Karpas-422 (cell line): ENCODE measurements around the gene ELFN2. TPM values are rescaled to one million over a fixed set of nuclear protein-coding genes. Genes with fewer than 3 reads are reported as not detected.

Source experiments
- total RNA-seq: library from RNA; depleted of rRNA; stranded (reverse); fragments of >200 nt; shearing (Covaris generic); gene quantifications from 2 replicates; pipeline ENCODE4 v1.2.3, GENCODE V29; 2014; ENCODE audit warnings: low replicate concordance; rRNA removed

Gene ELFN2
- total RNA-seq, 1 experiment from 2014 or later: not detected

Other genes starting within 250 kb of the ELFN2 start
- 1.7 and 2.7 TPM in 2 replicates for gene C1QTNF6, start 239.2 kb downstream of the ELFN2 start, total RNA-seq
- gene SSTR3, start 215.0 kb downstream of the ELFN2 start, total RNA-seq: not detected in 2 replicates
- 251 and 294 TPM in 2 replicates for gene RAC2, start 183.2 kb downstream of the ELFN2 start, total RNA-seq
- 11.1 and 12.6 TPM in 2 replicates for gene CYTH4, start 145.0 kb downstream of the ELFN2 start, total RNA-seq
- gene MFNG, start 58.9 kb upstream of the ELFN2 start, total RNA-seq: 91.1 and 105 TPM in 2 replicates
- gene CARD10, start 91.9 kb upstream of the ELFN2 start, total RNA-seq: not detected in 2 replicates
- gene CDC42EP1, start 133.0 kb upstream of the ELFN2 start, total RNA-seq: not detected in 2 replicates
- not detected in 2 replicates for gene LGALS2, start 152.6 kb upstream of the ELFN2 start, total RNA-seq
- gene GGA1, start 181.4 kb upstream of the ELFN2 start, total RNA-seq: 64.3 and 97.3 TPM in 2 replicates
- gene SH3BP1, start 212.2 kb upstream of the ELFN2 start, total RNA-seq: 43.2 and 50.4 TPM in 2 replicates
- gene PDXP, start 231.2 kb upstream of the ELFN2 start, total RNA-seq: 75.3 and 78.9 TPM in 2 replicates
- gene LGALS1, start 248.2 kb upstream of the ELFN2 start, total RNA-seq: 288 and 308 TPM in 2 replicates